ENCODE measurements around the gene KRCC1.

- TF ChIP-seq CTCF (IDR thresholded peaks at IDR 0.05) (no peak), EZH2 (IDR thresholded peaks at IDR 0.05) (no peak)
Observed at GRCh38 chr2:88022669-88022921, 33.0 kb downstream of the KRCC1 start.
